ENCODE measurements around the gene STX1A.
A peak's percentile ranks its signal among the peaks of the same experiment; 100 is the strongest.
"Not testable (repeated sequence)": the region's sequence is repeated elsewhere in the genome, so short reads cannot be mapped to it uniquely, and the experiment has no call there.

The STX1A gene

DNA sequence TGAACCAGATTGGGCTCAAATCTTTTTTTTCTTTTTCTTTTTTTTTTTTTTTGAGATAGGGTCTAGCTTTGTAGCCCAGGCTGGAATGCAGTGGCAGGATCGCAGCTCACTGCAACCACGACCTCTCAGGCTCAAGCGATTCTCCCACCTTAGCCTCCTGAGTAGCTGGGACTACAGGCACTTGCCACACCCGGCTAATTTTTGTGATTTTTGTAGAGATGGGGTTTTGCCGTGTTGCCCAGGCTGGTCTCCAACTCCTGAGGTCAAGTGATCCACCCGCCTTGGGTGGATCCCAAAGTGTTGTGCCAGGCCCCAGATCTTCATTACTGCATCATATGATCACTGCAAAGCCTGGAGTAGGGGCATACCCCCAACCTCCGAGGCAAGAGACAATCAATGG lies 39.0 kb downstream of the STX1A start:
- no peak for DNase-seq

DNA sequence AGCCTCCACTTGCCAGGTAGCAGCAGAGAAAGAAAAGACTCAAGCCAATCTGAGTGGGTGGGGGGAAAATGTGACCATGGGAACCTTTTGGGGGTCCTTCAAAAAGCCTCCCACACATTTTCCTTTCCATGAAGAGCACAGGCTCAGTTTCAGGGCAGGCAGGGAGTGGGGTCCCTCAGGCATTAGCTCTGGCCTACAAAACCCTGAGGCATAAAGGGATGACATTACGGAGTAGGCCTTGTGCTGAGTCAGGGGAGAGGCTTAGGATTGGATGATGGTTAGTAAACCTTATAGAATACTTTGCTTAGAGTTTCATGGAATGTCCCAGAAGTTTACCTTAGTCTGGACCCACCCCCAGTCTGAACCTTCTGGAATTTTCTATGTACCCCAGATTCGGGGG lies 39.8 kb downstream of the STX1A start:
- DNase-seq = no peak

DNA sequence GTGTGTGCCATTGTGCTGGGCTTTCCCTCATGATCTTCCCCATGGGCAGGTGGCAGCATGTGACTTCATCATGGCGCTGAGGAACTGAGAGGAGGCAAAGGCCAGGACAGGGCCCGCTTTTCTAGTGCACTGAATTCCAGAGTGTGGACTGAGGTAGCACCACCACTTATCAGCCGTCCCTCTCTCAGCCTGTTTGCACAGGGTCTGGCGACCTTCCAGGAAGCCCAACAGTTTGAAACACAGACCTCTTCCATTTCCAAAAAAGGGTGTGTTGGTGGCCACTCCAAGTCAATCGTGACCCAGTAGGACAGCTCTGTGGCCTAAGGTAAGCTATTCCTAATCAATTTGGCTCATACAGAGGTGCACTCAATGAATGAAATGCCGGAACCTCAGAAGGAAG lies 40.6 kb downstream of the STX1A start:
- peak; percentile 45 for DNase-seq

DNA sequence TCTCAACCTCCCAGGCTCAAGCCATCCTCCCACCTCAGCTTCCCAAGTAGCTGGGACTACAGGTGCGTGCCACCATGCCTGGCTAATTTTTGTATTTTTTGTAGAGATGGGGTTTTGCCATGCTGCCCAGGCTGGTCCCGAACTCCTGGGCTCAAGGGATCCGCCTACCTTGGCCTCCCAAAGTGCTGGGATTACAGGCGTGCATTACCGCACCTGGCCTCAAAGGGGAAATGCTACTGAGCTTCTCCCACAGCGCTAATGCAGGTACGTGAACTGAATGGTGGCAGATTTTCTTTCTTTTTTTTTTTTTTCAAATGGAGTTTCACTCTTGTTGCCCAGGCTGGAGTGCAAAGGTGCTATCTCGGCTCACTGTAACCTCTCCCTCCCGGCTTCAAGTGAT lies 43.4 kb downstream of the STX1A start:
- not testable (repeated sequence) for DNase-seq

DNA sequence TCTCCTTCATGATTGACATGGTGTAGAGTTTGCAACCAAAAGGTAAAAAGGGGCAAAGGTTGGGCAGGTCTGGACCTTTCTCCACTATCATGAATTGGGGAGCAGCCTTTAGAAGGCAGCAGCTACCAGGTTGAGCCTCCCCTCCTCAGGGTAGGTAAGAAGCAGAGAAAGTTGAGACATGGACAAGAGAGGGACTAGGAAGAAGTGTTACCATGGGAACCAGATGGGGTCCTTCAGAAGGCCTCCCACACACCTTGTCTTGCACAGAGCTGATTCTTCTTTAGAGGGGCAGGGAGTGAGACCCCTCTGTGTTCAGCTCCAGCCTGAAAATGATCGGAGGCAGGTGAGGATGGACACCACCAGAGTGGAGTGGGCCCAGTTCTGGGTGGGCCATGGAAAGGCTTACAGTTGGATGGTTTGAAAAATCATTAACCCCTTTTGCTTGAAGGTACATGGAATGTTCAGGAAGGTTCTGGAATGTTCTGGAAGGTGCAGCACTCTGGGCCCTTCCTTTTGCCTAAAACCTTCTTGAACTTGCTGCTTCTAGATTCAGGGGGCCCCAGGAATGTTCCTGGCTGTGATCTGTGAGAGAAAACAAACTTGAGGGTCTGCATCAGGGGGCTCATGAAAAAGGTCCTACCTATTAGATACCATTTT lies 44.9 kb downstream of the STX1A start:
- DNase-seq = no peak

DNA sequence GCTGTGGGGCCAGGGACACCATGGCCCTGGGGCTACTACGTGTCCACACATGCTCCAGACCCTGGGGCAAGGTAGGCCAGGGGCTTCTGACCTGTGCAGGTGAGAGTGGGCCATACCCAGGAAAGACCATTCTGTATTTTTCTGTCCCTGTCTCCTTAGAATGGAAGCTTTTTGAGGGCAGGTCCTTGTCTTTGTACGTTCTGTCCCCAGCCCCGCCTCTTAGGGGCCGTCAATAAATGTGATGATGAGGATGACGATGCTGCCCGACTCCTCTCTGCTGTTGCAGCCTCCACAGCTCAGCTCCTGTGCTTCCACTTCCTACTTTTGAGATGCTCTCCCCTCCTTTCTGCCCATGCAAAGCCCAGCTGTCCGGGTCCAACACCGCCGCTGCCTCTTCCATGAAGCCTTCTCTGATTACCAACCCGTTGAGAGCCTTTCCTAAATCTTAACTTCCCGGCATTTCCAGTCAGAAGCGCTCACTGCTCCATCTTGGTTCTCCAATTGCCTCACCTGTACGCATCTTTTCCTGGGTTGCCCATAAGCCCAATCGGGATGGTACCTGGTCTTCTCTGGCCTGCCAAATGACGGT lies 47.5 kb downstream of the STX1A start:
- no peak for DNase-seq

DNA sequence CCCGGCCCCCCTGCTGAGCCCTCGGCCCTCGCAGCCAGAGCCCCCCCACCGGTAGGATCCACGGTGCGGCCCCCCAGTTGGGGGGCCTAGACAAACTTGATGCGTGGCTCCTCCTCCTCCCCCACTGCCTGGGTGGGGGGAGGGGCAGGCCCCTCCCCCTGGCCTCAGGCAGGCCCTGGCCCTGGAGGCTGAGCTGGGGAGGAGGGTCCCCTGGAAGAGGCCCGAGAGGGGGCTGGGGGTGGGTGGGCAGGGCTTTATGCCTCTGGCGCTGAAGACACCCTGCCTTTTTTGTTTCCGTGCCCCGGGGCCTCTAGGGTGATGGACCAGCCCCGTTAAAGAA lies 48.2 kb downstream of the STX1A start:
- no peak for DNase-seq

DNA sequence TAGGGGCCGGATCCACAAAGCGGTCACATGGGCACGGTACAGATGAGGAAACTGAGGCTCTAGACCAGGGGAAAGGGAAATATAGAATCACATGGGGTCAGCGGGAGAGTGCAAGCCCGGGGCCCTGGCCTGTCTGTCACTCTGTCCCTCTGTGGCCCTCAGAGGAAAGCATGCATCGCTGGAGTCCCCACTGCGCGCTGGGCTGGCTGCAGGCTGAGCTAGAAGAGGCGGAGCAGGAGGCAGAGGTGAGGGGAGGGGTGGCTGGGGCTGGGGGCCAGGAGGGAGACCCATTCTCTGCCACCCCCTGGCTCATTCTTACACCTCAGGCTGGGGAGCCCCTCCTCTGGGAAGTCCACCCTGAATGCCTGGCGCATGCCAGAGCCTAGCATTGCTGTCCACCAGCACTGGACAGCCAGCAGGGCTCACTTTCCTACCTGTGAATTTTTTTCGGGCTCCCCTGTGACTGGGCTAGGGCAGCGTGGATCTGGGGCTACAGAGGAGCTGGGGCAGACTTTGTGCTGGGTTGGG lies 49.5 kb downstream of the STX1A start:
- no peak for DNase-seq

DNA sequence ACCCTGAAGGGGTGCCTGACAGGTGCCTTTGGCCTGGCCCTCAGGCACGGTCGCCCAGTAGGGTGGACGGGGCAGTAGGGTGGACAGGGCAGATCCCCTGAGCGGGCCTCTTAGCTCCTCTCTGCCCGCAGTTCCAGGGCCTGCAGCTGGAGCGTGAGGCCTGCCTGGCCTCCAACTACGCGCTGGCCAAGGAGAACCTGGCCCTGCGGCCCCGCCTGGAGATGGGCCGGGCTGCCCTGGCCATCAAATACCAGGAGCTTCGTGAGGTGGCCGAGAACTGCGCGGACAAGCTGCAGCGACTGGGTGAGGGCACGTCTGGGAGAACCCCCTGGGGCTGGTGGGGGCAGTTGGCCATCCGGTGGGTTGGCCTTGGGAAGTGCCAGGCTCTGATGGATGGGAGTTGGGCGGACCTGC lies 50.2 kb downstream of the STX1A start:
- DNase-seq = no peak

DNA sequence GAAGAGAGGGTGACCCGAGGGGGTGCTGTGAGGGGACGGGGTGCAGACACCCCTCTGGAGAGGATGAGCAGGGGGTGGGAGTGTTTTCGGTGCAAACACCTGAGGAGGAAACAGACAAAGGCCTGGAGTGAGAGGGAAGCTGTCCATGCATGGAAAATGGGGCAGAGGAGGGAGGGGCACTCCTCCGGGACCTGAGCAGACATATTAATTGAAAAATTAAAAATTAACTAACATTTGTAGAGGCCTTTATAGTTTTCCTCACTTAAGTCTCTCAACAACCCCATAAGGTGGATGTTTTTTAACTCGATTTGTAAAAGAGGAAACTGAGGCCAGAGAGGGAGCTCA lies 50.6 kb downstream of the STX1A start:
- DNase-seq = no peak

DNA sequence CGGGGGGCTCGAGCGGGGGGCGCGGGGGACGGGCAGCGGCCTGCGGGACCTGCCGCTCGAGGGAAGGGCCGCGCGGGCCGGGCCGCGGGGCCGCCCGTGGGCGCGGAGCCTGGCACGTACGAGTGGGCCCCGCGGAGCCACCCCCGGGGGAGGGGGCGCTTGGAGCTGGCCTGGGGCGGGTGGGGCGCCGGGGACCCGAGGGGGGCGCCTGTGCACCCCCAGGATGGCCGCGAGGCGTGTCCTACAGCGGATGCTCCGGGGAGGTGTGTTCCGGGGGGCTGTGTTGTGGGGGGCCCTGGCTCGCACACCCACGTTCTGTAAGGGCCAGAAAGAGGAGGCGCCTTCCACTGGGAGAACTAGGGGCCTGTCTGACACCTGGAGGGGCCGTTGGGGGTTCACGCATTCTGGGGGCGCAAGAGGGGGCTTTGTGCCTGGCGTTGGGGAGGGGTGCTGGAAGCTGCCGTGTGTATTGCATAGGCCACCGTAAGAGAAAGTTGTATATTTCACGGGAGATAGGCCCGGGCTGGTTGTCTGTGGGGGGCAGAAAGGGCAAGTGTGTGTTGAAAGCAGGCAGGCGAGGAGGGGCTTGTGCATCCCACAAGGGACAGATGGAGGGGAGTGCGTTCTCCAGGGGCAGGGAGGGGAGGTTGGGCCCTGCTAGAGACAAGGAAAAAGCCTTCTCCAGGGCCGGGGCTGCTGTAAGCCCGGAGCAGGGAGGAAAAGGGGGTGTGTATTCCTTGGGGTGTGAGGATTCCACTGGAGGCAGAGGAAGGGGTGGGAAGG lies 51.2 kb downstream of the STX1A start:
- no peak for DNase-seq

DNA sequence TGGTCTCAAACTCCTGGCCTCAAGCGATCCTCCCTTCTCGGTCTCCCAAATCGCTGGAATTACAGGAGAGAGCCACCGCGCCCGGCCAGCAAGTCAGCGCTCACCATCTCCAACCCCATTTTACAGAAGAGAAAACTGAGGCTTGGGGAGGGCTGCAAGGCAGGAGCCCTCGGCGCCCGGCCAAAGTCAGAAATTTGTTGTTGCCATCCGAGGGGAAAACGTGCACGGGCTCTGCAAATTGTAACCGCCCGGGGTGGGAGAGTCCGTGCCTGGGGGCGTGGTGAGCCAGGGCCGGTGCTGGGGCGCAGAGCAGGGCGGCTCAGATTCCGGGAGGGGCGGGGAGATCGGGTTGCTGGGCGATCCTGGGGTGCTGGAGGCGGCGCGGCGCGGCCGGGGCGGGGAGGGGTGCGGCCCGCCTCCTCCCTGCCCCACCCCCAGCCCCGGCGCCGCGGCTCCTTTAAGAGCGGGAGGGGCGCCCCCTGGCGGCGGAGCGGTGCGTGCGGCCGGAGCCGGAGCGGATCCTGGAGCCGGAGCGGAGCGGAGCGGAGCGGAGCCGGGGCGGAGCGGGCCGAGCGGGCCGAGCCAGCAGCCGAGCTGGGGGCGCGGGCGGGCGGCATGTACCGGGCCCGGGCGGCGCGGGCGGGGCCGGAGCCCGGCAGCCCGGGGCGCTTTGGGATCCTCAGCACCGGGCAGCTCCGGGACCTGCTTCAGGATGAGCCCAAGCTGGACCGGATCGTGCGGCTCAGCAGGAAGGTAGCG lies 51.9 kb downstream of the STX1A start, which contains the start of gene VPS37D:
Gene VPS37D, plus strand, starts transcription at position 488 of the 759 bp plus-strand sequence. Its CDS starts 128 bp downstream, at position 616.
- peak; percentile 65 for DNase-seq

DNA sequence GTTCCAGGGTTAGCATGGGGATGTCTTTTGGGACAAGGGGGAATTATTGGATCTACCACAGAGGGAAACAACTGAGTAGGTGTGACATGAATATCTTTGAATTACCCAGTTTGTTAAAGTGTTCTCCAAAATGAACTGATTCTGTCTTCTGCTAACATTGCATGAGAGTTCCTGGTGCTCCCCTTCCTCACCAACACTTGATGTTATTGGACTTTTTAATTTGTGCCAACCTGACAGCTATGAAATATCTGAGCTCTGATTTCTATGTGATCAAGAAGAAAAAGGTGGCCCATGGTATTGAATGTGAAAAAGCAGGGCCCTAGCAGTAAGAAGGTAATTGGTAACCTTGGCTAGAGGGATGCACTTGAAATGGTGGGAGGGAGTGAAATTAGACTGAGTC lies 56.4 kb downstream of the STX1A start:
- no peak for DNase-seq

DNA sequence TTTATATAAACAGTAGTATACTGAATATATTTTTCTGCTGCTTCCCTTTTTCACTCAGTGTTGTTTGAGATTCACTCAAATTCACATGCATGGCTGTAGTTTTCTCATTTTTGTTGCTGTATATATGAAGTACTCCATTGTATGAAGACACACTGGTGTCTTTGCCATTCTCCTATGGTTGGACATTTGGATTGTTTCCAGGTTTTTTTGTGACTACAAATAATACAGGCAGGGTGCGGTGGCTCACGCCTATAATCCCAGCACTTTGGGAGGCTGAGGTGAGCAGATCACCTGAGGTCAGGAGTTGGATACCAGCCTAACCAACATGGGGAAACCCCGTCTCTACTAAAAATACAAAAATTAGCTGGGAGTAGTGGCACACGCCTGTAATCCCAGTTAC lies 58.9 kb downstream of the STX1A start:
- DNase-seq = not testable (repeated sequence)

DNA sequence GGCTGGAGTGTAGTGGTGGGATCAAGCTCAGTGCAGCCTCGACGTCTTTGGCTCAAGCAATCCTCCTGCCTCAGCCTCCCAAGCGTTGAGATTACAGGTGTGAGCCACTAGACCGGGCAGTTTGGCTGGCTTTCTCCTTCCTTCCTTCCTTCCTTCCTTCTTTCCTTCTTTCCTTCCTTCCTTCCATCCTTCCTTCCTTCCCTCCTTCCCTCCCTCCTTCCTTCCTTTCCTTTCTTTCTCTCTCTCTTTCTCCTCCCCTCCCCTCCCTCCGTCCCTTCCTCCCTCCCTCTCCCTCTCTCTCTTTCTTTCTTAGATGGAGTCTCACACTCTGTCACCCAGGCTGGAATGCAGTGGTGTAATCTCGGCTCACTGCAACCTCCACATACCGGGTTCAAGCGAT lies 59.5 kb downstream of the STX1A start:
- DNase-seq = no peak

DNA sequence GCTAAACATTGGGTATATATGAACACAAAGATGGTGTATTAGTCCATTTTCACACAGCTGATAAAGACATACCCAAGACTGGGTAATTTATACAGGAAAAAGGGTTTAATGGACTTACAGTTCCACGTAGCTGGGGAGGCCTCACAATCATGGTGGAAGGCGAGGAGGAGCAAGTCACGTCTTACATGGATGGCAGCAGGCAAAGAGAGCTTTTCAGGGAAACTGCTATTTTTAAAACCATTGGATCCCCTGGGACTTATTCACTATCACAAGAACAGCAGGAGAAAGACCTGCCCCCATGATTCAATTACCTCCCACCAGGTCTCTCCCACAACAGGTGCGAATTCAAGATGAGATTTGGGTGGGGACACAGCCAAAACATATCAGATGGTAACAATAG lies 64.2 kb downstream of the STX1A start:
- not testable (repeated sequence) for DNase-seq

DNA sequence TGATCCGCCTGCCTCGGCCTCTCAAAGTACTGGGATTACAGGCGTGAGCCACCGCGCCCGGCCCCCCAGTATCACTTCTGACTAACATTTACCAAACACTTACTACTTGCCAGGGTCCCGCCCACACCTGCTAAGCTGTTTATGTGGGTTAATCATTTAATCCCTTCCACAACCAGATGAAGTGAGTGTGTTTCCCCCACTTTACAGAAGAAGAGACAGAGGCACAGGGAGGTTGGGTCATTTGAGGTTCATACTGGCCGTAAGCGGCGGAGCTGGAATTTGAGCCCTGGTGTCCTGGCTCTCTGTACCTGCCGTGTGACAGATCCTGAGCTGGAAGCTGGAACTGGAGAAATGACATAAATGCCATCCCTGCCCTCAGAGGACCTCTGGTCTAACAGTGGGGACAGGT lies 66.9 kb downstream of the STX1A start:
- no peak for DNase-seq

DNA sequence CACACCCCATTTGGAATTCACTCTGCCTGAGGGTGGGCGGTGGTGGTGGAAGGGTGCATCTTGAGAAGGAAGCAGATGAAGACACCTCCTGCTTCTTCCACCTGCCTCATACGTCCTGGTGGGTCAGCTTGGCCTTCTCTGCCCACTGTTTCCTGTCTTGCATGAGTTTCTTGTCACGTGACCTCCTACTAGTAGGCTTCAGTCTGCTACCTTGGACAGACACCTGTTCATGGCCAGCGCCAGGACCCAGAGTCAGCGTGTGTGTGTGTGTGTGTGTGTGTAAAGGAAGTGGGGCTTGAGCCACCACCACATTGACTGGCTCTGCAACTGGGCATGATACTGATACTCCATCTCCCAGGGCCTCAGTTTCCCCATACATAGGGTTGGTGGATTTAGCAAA lies 68.9 kb downstream of the STX1A start:
- no peak for DNase-seq

DNA sequence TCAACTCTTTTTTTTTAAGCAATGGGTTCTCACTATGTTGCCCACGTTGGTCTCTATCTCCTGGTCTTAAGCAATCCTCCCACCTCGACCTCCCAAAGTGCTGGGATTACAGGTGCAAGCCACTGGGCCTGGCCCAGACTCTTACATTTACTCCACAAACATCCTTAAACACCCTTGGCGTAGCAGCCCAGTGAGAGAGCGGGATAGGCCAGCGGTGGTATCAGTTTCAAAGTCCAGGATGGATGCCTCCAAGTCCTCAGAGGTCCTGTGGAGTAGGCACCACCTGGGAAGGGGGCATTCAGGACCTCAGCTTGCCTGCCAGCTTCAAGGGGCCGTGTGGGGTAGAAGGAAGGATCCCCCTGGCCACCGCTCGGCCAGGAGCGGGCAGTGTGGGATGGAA lies 69.9 kb downstream of the STX1A start:
- no peak for DNase-seq
